MCF 10A (cell line): ENCODE measurements around the gene KCNH1. TPM values are rescaled to one million over a fixed set of nuclear protein-coding genes. Genes with fewer than 3 reads are reported as not detected.

Experiments used
- BruUV-seq: library from RNA; stranded (reverse); fragments of 400-500 nt; replicated peaks from 2 replicates; lab custom pipeline; 2021; lab: Mats Ljungman, UMichigan
- CTCF ChIA-PET: fragments of 300-600 bp; sonication (Branson Sonifier 250); formaldehyde crosslinking; extraction: SDS; loops from one replicate; lab custom pipeline; 2021; ENCODE audit warnings: antibody characterized with exemption, inconsistent platforms; lab: Yijun Ruan, JAX
- POLR2A ChIA-PET: fragments of 300-600, 350-650 bp; sonication (Branson Sonifier 250); formaldehyde crosslinking; extraction: SDS; loops from one replicate; lab custom pipeline; 2020; ENCODE audit warnings: antibody characterized with exemption, inconsistent platforms; lab: Yijun Ruan, JAX
- DNase-seq: peaks from one replicate; pipeline ENCODE4 v3.0.0-alpha.2; 2018; ENCODE audit not compliant: unreplicated experiment
- H3K27ac Mint-ChIP-seq: one replicate; pipeline ENCODE4 v1.8.0; 2022; ENCODE audit warnings: mild to moderate bottlenecking, low read depth, mixed read lengths; ENCODE audit not compliant: unreplicated experiment
- H3K27me3 Mint-ChIP-seq: one replicate; pipeline ENCODE4 v1.8.0; 2022; ENCODE audit warnings: mixed read lengths; ENCODE audit not compliant: insufficient read depth, unreplicated experiment
- H3K36me3 Mint-ChIP-seq: one replicate; pipeline ENCODE4 v1.8.0; 2022; ENCODE audit warnings: mild to moderate bottlenecking, moderate library complexity, mixed read lengths; ENCODE audit not compliant: insufficient read depth, unreplicated experiment
- H3K4me1 Mint-ChIP-seq: one replicate; pipeline ENCODE4 v1.8.0; 2022; ENCODE audit warnings: mixed read lengths; ENCODE audit not compliant: insufficient read depth, unreplicated experiment
- H3K4me3 Mint-ChIP-seq: one replicate; pipeline ENCODE4 v1.8.0; 2022; ENCODE audit warnings: mild to moderate bottlenecking, moderate library complexity, mixed read lengths; ENCODE audit not compliant: unreplicated experiment
- H3K9me3 Mint-ChIP-seq: one replicate; pipeline ENCODE4 v1.8.0; 2022; ENCODE audit warnings: mixed read lengths; ENCODE audit not compliant: unreplicated experiment
- intact Hi-C: fragments of 100-400 bp; cut with micrococcal nuclease; formaldehyde crosslinking; loops from 2 replicates; pipeline ENCODE4 v1.14.1; 2022
- total RNA-seq: library from RNA; stranded (reverse); gene quantifications from 2 replicates; pipeline ENCODE4 v1.2.3, GENCODE V29; 2022
- TF ChIP-seq, protein P1 (sequence below): fragments of 200-600 bp; IDR thresholded peaks from one replicate; pipeline ENCODE4 v1.8.0; 2022; ENCODE audit warnings: antibody characterized with exemption, mild to moderate bottlenecking; ENCODE audit not compliant: unreplicated experiment

Gene KCNH1
- total RNA-seq, 1 experiment from 2014 or later, result 0.19 TPM

DNA sequence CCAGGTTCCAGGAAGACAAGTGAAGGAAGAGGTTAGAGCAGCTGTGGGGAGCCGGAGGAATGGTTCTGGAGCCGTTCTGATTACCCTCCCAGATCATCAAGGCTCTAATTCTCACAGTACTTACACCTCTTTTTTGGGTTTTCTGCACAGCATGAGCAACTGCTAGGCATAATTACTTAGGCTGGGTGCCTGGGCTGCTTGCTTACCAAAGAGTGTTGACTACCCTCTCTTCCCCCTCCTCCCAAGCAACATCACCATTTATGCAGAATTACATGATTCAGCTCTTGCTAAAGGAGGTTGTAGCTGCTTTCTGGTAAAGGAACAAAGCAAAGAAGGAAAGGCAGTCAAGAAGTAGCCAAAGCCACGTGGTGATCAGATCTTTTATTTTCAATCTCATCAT is 397.2 kb downstream of the KCNH1 start:
- intact Hi-C loops, result no loop called here
- no TSS peak for BruUV-seq
- DNase-seq, result no peak
- CTCF ChIA-PET, result no interaction called here
- H3K4me1 Mint-ChIP-seq, result no peaks in the 10 kb centered on the region
- H3K4me3 Mint-ChIP-seq, result no peak overlapping the region
- H3K9me3 Mint-ChIP-seq, result no peaks in the 10 kb centered on the region
- POLR2A ChIA-PET, result no interaction called here
- no peaks in the 10 kb centered on the region for H3K36me3 Mint-ChIP-seq
- TF ChIP-seq, protein P1, sequence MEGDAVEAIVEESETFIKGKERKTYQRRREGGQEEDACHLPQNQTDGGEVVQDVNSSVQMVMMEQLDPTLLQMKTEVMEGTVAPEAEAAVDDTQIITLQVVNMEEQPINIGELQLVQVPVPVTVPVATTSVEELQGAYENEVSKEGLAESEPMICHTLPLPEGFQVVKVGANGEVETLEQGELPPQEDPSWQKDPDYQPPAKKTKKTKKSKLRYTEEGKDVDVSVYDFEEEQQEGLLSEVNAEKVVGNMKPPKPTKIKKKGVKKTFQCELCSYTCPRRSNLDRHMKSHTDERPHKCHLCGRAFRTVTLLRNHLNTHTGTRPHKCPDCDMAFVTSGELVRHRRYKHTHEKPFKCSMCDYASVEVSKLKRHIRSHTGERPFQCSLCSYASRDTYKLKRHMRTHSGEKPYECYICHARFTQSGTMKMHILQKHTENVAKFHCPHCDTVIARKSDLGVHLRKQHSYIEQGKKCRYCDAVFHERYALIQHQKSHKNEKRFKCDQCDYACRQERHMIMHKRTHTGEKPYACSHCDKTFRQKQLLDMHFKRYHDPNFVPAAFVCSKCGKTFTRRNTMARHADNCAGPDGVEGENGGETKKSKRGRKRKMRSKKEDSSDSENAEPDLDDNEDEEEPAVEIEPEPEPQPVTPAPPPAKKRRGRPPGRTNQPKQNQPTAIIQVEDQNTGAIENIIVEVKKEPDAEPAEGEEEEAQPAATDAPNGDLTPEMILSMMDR, result no peak
- peaks cover 50% of the 10 kb centered on the region for H3K27me3 Mint-ChIP-seq
- no peak overlapping the region for H3K27ac Mint-ChIP-seq

DNA sequence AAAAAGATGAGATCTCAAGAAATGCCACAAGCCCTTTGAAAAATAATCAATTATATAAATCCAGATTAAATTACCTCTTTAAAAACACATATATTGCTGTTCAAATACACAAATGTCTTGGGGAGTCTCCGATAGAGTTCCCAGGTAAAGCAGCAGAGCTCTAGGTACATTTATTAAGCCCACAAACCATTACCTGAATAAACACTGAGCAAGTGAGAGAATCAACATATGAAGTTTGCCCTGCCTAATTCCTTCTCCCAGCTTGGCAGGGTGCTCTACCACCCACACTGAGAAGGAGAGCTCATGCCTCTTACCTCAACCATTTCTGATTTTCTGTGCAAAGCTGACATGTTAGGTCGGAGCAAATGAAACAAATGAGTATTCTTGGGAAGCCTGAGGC is 402.4 kb downstream of the KCNH1 start:
- TF ChIP-seq, protein P1, result no peak
- no peaks in the 10 kb centered on the region for H3K9me3 Mint-ChIP-seq
- BruUV-seq, result no TSS peak
- intact Hi-C loops, result no loop called here
- no peak overlapping the region for H3K4me3 Mint-ChIP-seq
- H3K27ac Mint-ChIP-seq, result no peak overlapping the region
- H3K4me1 Mint-ChIP-seq, result no peaks in the 10 kb centered on the region
- no peak for DNase-seq
- H3K27me3 Mint-ChIP-seq, result peaks cover 28% of the 10 kb centered on the region
- POLR2A ChIA-PET, result interaction anchor here (0.6 kb wide), 1 partner anchor 210 kb away, joined by 3 read pairs; no protein-coding TSS in a partner anchor
- no peaks in the 10 kb centered on the region for H3K36me3 Mint-ChIP-seq
- CTCF ChIA-PET, result interaction anchor here (0.9 to 1.0 kb wide), 2 partner anchors 187 to 403 kb away, joined by 3 read pairs; partner anchors contain the start of gene KCNH1

DNA sequence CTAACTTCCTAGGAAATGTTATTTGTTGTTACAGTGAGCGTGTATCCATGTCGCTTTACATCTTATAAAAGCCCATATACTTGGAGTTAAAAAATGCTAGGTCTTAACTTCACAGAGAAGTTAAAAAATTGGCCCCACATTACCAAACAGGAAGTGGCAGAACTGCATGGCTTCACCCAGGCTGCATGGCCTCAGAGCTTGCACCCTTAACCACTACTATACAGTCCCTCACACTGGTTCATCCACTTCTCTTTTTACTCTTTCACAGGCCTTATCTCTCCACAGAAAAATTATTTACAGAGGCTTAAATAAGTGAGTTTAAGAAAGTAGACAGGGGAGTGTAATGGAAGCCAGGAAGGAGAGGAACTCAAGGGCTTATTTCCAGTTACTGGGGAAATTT is 402.8 kb downstream of the KCNH1 start:
- no TSS peak for BruUV-seq
- H3K9me3 Mint-ChIP-seq, result no peaks in the 10 kb centered on the region
- peaks cover 26% of the 10 kb centered on the region for H3K27me3 Mint-ChIP-seq
- no peak for DNase-seq
- intact Hi-C loops, result no loop called here
- no peak overlapping the region for H3K27ac Mint-ChIP-seq
- TF ChIP-seq, protein P1, result no peak
- H3K4me3 Mint-ChIP-seq, result no peak overlapping the region
- H3K36me3 Mint-ChIP-seq, result no peaks in the 10 kb centered on the region
- CTCF ChIA-PET, result interaction anchor here (0.9 to 1.0 kb wide), 2 partner anchors 9 to 403 kb away, joined by 3 to 4 read pairs; partner anchors contain the start of gene KCNH1
- POLR2A ChIA-PET, result interaction anchor here (0.6 kb wide), 1 partner anchor 210 kb away, joined by 3 read pairs; no protein-coding TSS in a partner anchor
- H3K4me1 Mint-ChIP-seq, result no peaks in the 10 kb centered on the region

DNA sequence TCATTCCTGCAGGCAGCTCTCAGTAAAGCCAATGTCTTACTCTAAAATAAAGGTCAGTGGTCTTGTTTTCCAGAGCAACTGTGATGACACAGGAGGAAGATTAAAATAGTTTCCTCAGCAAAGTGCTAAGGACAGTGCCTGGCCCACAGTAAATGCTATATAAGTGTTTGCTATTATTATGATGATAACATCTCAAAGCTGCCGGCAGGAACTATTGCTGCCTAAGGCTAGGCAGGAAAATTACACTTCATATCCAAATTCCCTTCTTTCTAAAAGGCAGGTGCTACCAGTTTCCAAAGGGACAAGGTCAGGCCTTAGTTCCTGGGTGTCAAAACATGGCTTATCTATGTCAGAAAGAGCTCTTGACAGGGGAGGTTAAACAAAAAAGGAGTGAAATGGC is 403.9 kb downstream of the KCNH1 start:
- BruUV-seq, result no TSS peak
- intact Hi-C loops, result no loop called here
- ChIA-PET CTCF (interaction anchor here (0.7 kb wide), 1 partner anchor 27 kb away, joined by 4 read pairs; no protein-coding TSS in a partner anchor), POLR2A (no interaction called here)
- H3K4me1 Mint-ChIP-seq, result no peaks in the 10 kb centered on the region
- H3K27ac Mint-ChIP-seq, result no peak overlapping the region
- H3K9me3 Mint-ChIP-seq, result no peaks in the 10 kb centered on the region
- TF ChIP-seq, protein P1, result no peak
- no peak overlapping the region for H3K4me3 Mint-ChIP-seq
- peaks cover 15% of the 10 kb centered on the region for H3K27me3 Mint-ChIP-seq
- no peak for DNase-seq
- no peaks in the 10 kb centered on the region for H3K36me3 Mint-ChIP-seq
